Hematopoietic multipotent progenitor cell treated with erythropoietin and hydrocortisone succinate and interleukin-3 and kit ligand, for 15 days (in vitro differentiated cells): Measurements from ENCODE around the gene IGSF22.
"Not testable (repeated sequence)": the region's sequence is repeated elsewhere in the genome, so short reads cannot be mapped to it uniquely, and the experiment has no call there.

Experiments
- DNase-seq: peaks from one replicate; pipeline ENCODE4 v3.0.0-alpha.2; 2015; ENCODE audit warnings: low spot score

The IGSF22 gene

DNA sequence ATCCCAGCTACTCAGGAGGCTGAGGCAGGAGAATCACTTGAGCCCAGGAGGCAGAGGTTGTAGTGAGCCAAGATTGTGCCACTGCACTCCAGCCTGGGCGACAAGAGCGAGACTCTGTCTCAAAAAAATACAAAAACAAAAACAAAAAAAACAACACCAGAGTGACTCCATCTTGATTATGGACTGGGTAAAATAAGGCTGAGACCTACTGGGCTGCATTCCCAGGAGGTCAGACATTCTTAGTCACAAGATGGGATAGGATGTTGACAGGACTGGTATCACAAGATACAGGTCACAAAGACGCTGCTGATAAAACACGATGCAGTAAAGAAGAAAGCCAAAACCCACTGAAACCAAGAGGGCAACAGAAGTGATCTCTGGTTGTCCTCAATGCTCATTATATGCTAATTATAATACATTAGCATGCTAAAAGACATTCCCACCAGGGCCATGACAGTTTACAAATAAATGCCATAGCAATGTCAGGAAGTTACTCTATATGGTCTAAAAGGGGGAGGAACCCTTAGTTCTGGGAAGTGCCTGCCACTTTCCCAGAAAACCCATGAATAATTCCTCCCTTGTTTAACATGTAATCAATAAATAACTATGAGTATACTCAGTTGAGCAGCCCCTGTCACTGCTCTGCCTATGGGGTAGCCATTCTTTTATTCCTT, 34.4 kb downstream of the IGSF22 start:
- not testable (repeated sequence) for DNase-seq

DNA sequence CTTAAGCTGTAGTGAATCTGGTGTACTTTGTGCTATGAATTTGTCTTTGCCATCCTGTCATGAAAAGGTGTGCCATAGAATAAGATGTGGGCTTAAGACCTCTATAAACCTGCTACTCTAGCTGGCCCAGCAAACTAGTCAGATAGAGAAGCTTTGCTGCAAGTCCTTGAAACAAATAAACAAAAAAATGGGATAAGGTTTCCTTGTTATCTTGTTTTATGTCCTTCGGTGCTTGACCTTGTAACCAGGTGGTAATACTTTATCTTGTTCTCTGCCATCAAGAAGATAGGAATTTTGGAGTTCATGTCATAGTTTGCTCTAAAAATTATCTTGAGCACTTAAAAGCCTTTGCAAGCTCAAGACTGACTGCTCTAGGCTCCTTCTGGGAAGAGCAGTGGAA, 41.7 kb downstream of the IGSF22 start:
- no peak for DNase-seq

DNA sequence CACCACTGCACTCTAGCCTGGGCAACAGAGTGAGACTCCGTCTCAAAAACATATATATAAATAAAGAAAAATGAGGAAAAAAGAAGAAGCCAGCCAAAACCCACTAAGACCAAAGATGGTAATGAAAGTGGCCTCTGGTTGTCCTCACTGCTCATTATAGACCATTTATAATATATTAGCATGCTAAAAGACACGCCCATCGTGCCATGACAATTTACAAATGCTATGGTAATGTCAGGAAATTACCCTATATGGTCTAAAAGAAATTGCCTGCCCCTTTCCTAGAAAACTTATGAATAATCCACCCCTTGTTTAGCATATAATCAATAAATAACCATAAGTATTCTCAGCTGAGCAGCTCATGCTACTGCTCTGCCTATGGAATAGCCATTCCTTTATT, 43.5 kb downstream of the IGSF22 start:
- no peak for DNase-seq

DNA sequence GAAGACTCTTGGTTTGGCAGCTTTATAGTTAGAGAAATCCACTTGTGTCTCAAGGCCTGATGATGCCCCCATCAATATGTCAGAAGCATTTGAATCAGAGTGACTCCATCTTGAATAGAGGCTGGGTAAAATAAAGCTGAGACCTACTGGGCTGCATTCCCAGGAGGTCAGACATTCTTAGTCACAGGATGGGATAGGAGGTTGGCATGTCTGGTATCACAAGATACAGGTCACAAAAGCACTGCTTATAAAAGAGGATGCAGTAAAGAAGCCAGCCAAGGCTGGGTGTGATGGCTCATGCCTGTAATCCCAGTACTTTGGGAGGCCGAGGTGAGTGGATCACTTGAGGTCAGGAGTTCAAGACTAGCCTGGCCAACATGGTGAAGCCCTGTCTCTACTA, 44.0 kb downstream of the IGSF22 start:
- not testable (repeated sequence) for DNase-seq

DNA sequence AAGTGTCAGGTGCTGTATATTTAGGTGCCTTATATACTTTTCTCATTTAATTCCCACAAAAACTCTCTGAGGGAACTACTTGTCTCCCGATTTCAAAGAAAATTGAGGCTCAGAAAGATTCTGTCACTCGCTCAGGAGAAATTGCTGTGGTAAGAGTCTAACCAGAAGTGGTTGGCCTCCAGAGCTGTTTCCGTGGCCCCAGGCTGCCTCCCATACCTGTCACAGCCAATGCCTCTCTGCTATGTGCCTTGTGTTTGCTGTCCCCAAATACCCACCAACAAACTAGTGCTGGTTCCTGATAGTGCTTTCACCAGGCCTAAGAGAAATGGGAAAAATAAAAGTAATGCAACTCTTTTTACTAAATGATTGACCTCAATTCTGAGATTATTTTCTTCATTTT, 48.4 kb downstream of the IGSF22 start:
- DNase-seq, result no peak

DNA sequence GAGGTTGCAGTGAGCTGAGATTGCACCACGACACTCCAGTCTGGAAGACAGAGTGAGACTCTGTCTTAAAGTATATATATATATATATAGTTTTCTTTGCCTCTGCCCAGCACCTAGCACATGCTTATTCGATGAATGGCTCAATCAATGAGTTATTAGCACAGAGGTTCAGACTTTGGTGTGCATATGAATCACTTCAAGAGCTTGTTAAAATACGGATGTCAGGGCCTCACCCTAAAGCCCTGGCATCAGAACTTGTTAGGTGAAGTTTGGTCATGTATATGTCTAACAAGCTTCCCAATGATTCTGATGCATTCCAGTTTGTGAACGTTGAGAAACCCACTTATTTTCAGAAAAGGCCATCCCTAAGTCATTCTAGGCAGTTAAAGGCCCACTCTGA, 49.2 kb downstream of the IGSF22 start:
- DNase-seq, result no peak

DNA sequence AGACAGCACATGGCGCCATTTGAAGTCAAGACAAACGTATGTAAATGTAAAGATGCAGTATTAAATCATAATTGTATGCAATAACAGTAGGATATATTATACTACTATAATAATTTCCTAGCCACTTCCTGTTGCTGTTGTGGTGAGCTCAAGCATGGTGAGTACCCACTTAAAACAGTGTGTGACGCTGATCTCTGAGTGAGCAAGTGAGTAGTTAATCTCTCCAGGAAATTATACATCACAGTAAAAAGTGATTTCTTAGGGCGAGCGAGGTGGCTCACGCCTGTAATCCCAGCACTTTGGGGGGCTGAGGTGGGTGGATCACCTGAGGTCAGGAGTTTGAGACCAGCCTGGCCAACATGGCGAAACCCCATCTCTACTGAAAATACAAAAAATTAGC, 53.8 kb downstream of the IGSF22 start:
- DNase-seq, result not testable (repeated sequence)

DNA sequence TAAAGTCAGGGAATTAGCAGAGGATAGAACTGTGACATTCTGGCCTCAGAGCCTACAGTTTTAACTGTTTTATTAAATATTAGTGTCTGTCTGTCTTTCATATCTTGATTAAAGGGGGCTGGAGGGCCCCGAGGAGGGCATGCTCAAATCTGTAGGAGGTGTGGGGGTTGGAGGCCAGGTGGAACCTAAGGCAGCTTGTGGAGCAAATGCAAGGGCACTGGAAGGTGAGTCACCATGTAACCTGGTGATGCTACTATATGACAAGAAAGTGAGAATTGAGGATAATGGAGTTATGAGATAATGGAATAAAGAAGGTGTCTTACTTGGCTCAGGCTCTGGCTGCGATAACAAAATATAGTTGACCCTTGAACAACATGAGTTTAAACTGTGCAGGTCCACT, 54.7 kb downstream of the IGSF22 start:
- DNase-seq, result no peak

DNA sequence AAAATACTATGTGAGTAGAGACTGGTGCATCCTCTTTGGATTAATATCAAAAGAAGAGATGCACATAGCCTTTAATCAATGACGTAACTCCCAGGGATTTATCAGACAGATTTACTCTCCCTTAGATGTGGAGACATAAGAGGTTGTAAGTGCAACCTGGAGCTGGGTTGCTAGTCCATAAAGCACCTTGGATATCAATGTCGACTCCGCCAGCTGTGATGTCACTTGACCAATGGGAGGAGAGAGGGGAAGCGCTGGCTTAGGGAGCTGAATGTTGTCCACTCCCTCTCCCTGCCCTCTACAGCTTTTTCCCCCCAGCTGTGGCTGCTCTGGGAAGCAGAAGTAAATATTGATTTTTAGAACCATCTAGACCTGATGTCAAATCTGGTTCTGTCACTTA, 56.3 kb downstream of the IGSF22 start:
- no peak for DNase-seq

DNA sequence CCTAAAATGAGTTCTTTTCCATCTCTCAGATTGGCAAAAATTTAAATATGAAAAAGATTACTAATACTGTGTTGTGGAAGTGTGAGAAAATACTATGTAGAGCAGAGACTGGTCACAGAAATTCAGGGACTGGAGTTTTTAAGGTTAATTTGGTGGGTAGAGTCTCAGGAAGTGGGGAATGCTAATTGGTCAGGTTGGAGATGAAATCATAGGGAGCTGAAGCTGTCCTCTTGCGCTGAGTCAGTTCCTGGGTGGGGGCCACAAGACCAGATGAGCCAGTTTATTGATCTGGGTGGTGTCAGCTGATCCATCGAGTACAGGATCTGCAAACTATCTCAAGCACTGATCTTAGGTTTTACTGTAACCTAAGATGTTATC, 56.8 kb downstream of the IGSF22 start:
- no peak for DNase-seq

DNA sequence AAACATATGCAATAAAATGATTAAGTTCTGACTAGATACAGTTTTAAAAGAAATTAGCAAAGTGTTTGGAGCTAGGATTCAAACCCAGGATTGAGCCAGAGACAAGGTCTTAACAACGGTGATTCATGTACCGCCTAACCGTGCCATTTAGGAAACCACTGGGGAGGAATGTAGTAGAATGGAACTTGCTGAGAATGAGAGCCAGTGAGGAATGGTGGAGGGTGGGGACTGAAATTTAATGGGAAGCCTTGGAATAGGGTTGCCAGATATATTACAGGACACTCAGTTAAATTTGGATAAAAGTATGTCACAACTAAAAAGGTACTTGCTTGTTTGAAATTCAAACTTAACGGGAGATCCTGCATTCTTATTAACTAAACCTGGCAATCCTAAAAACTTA, 57.9 kb downstream of the IGSF22 start:
- DNase-seq, result no peak

DNA sequence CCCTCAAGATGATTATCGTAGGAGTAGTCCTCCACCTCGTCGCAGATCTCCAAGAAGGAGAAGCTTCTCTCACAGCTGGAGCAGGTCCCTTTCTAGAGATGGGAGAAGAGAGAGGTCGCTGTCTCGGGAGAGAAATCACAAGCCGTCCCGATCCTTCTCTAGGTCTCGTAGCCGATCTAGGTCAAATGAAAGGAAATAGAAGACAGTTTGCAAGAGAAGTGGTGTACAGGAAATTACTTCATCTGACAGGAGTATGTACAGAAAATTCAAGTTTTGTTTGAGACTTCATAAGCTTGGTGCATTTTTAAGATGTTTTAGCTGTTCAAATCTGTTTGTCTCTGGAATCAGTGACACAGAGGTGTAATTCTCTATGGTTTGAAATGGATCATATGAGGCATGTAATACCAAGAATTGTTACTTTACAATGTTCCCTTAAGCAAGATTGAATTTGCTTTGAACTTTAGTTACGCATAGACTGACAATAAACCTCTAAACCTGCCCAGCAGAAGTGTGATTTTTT, 60.6 kb downstream of the IGSF22 start:
- not testable (repeated sequence) for DNase-seq

DNA sequence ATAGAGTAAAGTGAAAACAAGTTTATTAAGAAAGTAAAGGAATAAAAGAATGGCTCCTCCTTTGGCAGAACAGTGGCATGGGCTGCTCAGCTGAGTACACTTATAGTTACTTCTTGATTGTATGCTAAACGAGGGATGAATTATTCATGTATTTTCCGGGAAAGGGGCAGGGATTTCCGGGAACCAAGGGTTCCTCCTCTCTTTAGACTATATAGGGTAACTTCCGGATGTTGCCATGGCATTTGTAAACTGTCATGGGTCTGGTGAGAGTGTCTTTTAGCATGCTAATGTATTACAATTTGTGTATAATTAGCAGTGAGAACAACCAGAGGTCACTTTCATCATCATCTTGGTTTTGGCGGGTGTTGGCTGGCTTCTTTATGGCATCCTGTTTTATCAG, 68.3 kb downstream of the IGSF22 start:
- DNase-seq, result no peak
